HCT116 (cell line): ENCODE measurements around the gene SERHL2. TPM values are rescaled to one million over a fixed set of nuclear protein-coding genes. Genes with fewer than 3 reads are reported as not detected.
"Not testable (repeated sequence)": the region's sequence is repeated elsewhere in the genome, so short reads cannot be mapped to it uniquely, and the experiment has no call there.

Experiments
- ATAC-seq: fragments of 200-7000 bp; cut with Tn5 transposase; 2 replicates; pipeline ENCODE4 v1.9.1; 2020; ENCODE audit warnings: mild to moderate bottlenecking, moderate library complexity
- BruUV-seq: library from RNA; stranded (reverse); fragments of 400-500 nt; replicated peaks from 2 replicates; lab custom pipeline; 2021; lab: Mats Ljungman, UMichigan
- CTCF ChIA-PET: fragments of 300-600 bp; sonication (Branson Sonifier 250); formaldehyde crosslinking; loops from one replicate; lab custom pipeline; 2021; ENCODE audit warnings: antibody characterized with exemption; lab: Charles Lee
- POLR2A ChIA-PET: fragments of 300-600, 350-600 bp; sonication (Branson Sonifier 250); formaldehyde crosslinking; loops from one replicate; lab custom pipeline; 2021; ENCODE audit warnings: antibody characterized with exemption; lab: Charles Lee
- RAD21 ChIA-PET, 2 experiments: fragments of 300-600 bp; sonication (Branson Sonifier 250); formaldehyde crosslinking; loops; one replicate each; lab custom pipeline; 2023; ENCODE audit warnings: low total read pairs in 2 of 2; ENCODE audit not compliant: uncharacterized antibody in 2 of 2, unreplicated experiment in 2 of 2, low non-redundant PET in 1 of 2; lab: Charles Lee
- DNase-seq: peaks from one replicate; pipeline ENCODE4 v3.0.0-alpha.2; 2010; ENCODE audit warnings: low read depth, low spot score
- H2AFZ ChIP-seq: fragments of 200-600 bp; shearing (Covaris generic), sonication (generic); 2 replicates; pipeline ENCODE4 v1.6.1; 2017; ENCODE audit warnings: low read depth, mixed run types, mixed read lengths, antibody characterized with exemption, low read length; ENCODE audit not compliant: poor library complexity, severe bottlenecking
- H3K27ac ChIP-seq: 2 replicates; pipeline ENCODE4 v1.5.1; 2012; ENCODE audit warnings: low read depth, low read length
- H3K27me3 ChIP-seq: fragments of 200-600 bp; sonication (generic); 2 replicates; pipeline ENCODE4 v1.6.1; 2016; ENCODE audit warnings: mixed run types, low read length, mixed read lengths; ENCODE audit not compliant: insufficient read depth
- H3K36me3 ChIP-seq, 2 experiments: fragments of 200-500 bp in 1 of 2; fragments of 200-600 bp in 1 of 2; sonication (Bioruptor generic) in 1 of 2; sonication (generic) in 1 of 2; 2 replicates each; pipeline versions ENCODE4 v1.5.1 to v1.6.1; 2014 to 2016; ENCODE audit warnings: low read length in 2 of 2, inconsistent platforms in 1 of 2, mixed read lengths in 1 of 2, mixed run types in 1 of 2; ENCODE audit not compliant: insufficient read depth in 2 of 2, control insufficient read depth in 1 of 2
- H3K4me1 ChIP-seq, 2 experiments: fragments of 200-600 bp in 1 of 2; sonication (generic) in 1 of 2; 2 replicates each; pipeline versions ENCODE4 v1.5.1 to v1.6.1; 2012 to 2017; ENCODE audit warnings: low read length in 2 of 2, inconsistent platforms in 1 of 2, mild to moderate bottlenecking in 1 of 2, mixed read lengths in 1 of 2, mixed run types in 1 of 2, moderate library complexity in 1 of 2; ENCODE audit not compliant: insufficient read depth in 2 of 2, control insufficient read depth in 1 of 2
- H3K4me2 ChIP-seq: fragments of 200-600 bp; sonication (generic); 2 replicates; pipeline ENCODE4 v1.6.1; 2017; ENCODE audit warnings: mixed run types, low read length, mixed read lengths
- H3K4me3 ChIP-seq, 2 experiments: fragments of 200-600 bp in 1 of 2; sonication (generic) in 1 of 2; replicated peaks in 1 of 2; 2 replicates each; pipeline ENCODE4 v1.5.1; 2011 to 2016; ENCODE audit warnings: low read length in 2 of 2, control low read depth in 1 of 2, low read depth in 1 of 2, mild to moderate bottlenecking in 1 of 2, mixed read lengths in 1 of 2, mixed run types in 1 of 2
- H3K79me2 ChIP-seq: fragments of 200-600 bp; sonication (generic); 2 replicates; pipeline ENCODE4 v1.6.1; 2017; ENCODE audit warnings: mild to moderate bottlenecking, mixed run types, low read length, moderate library complexity, mixed read lengths; ENCODE audit not compliant: insufficient read depth
- H3K9ac ChIP-seq: fragments of 200-600 bp; sonication (generic); 2 replicates; pipeline ENCODE4 v1.6.1; 2016; ENCODE audit warnings: low read length, mixed read lengths
- H3K9me2 ChIP-seq: fragments of 200-600 bp; sonication (generic), shearing (Covaris generic); 2 replicates; pipeline ENCODE4 v1.6.1; 2017; ENCODE audit warnings: mixed run types, mild to moderate bottlenecking, moderate library complexity; ENCODE audit not compliant: insufficient read depth
- H3K9me3 ChIP-seq, 2 experiments: fragments of 200-500 bp in 1 of 2; fragments of 200-600 bp in 1 of 2; sonication (Bioruptor generic) in 1 of 2; sonication (generic) in 1 of 2; 2 replicates each; pipeline ENCODE4 v1.6.1; 2014 to 2017; ENCODE audit warnings: low read length in 2 of 2, mixed read lengths in 2 of 2, inconsistent platforms in 1 of 2, low read depth in 1 of 2, mild to moderate bottlenecking in 1 of 2, mixed run types in 1 of 2, moderate library complexity in 1 of 2; ENCODE audit not compliant: control insufficient read depth in 1 of 2, insufficient read depth in 1 of 2
- H4K20me1 ChIP-seq: fragments of 200-600 bp; sonication (generic), shearing (Covaris generic); 2 replicates; pipeline ENCODE4 v1.6.1; 2017; ENCODE audit warnings: mixed run types, mild to moderate bottlenecking, moderate library complexity; ENCODE audit not compliant: insufficient read depth
- EGR1 ChIP-seq: IDR thresholded peaks from 2 replicates; pipeline ENCODE4 v1.6.1; 2012; ENCODE audit warnings: low read depth
- MAX ChIP-seq: IDR thresholded peaks from 2 replicates; pipeline ENCODE4 v1.6.1; 2012
- POLR2AphosphoS5 ChIP-seq: IDR thresholded peaks from 2 replicates; pipeline ENCODE4 v1.6.1; 2011; ENCODE audit warnings: mild to moderate bottlenecking, low read depth, low read length, moderate library complexity
- SRF ChIP-seq: IDR thresholded peaks from 2 replicates; pipeline ENCODE4 v1.6.1; 2012; ENCODE audit warnings: low read depth
- intact Hi-C: fragments of 100-400 bp; cut with micrococcal nuclease; formaldehyde crosslinking; loops from 2 replicates; pipeline ENCODE4 v1.10.0; 2022
- total RNA-seq: library from RNA; stranded (reverse); gene quantifications from one replicate; pipeline ENCODE4 v1.2.1, GENCODE V29; 2021; ENCODE audit not compliant: unreplicated experiment

The SERHL2 gene
- total RNA-seq, 1 experiment from 2014 or later = not detected

GRCh38 chr22:42553475-42554361 lies at the start of gene SERHL2 (continued):
- TF ChIP-seq EGR1 = no peak
- TF ChIP-seq POLR2AphosphoS5 = no peak
- TF ChIP-seq SRF = no peak
- TF ChIP-seq MAX = no peak

- H3K4me3 ChIP-seq, H3K36me3 ChIP-seq, H3K4me1 ChIP-seq, DNase-seq, H3K9me2 ChIP-seq, H3K27ac ChIP-seq, H2AFZ ChIP-seq, H3K4me2 ChIP-seq, BruUV-seq, RAD21 ChIA-PET, H3K9ac ChIP-seq, H4K20me1 ChIP-seq, intact Hi-C loops, POLR2A ChIA-PET, H3K79me2 ChIP-seq, ATAC-seq, CTCF ChIA-PET, H3K27me3 ChIP-seq, H3K9me3 ChIP-seq: not testable (repeated sequence)
- 0 out of 2 replicates have a peak, but pooled peaks have one; percentile 18 for TF ChIP-seq POLR2AphosphoS5
Measured at GRCh38 chr22:42508327-42508974, 45.3 kb upstream of the SERHL2 start.

- H3K4me2 ChIP-seq, H3K9ac ChIP-seq, H3K36me3 ChIP-seq, H3K27me3 ChIP-seq, POLR2A ChIA-PET, DNase-seq, RAD21 ChIA-PET, H3K9me2 ChIP-seq, intact Hi-C loops, H3K27ac ChIP-seq, H3K4me1 ChIP-seq, H4K20me1 ChIP-seq, H2AFZ ChIP-seq, H3K9me3 ChIP-seq, CTCF ChIA-PET, H3K4me3 ChIP-seq, H3K79me2 ChIP-seq, BruUV-seq: not testable (repeated sequence)
- peak; percentile 10; the same call in 1 of the 2 replicates for ATAC-seq
Measured at GRCh38 chr22:42508975-42509364, 44.8 kb upstream of the SERHL2 start.
